ENCODE measurements around the gene CTNND2.

DNA sequence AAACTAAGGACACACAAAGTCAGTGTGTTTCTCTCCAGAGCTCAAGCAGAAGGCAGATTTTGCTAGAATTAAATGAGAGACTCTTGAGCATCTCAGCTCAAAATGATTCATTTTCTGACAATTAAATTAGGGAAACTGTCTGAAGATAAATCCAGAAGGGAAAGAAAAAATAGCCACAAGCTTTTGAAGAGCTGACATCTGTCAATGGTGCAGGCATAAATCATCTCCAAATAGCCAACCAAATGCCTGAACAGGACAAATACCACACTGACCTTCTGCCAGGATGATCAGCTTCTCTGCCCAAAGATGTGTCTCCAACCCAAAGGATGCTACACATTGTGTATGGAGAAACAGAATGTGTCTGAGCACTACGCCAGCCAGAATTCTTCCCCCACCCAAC, 199.3 kb downstream of the CTNND2 start:
- TF ChIP-seq, protein P1, sequence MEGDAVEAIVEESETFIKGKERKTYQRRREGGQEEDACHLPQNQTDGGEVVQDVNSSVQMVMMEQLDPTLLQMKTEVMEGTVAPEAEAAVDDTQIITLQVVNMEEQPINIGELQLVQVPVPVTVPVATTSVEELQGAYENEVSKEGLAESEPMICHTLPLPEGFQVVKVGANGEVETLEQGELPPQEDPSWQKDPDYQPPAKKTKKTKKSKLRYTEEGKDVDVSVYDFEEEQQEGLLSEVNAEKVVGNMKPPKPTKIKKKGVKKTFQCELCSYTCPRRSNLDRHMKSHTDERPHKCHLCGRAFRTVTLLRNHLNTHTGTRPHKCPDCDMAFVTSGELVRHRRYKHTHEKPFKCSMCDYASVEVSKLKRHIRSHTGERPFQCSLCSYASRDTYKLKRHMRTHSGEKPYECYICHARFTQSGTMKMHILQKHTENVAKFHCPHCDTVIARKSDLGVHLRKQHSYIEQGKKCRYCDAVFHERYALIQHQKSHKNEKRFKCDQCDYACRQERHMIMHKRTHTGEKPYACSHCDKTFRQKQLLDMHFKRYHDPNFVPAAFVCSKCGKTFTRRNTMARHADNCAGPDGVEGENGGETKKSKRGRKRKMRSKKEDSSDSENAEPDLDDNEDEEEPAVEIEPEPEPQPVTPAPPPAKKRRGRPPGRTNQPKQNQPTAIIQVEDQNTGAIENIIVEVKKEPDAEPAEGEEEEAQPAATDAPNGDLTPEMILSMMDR (IDR thresholded peaks at IDR 0.05 in 2 of 3, conservative IDR thresholded peaks at IDR 0.05 in 1 of 3; ENCODE audit: control insufficient read depth in 2 of 3, extremely low read depth in 1 of 3, insufficient read depth in 1 of 3, low read depth in 3 of 3, low read length in 3 of 3): no peak
- no peak for TF ChIP-seq KAT2A (conservative IDR thresholded peaks at IDR 0.05; ENCODE audit: control insufficient read depth, low read depth, low read length)

All from GM12878 (cell line).